ENCODE results near the gene IL7R. TPM values are rescaled to one million over a fixed set of nuclear protein-coding genes. Genes with fewer than 3 reads are reported as not detected.

IL7R gene
- total RNA-seq, 1 donor from 2014 or later: 6.6 TPM

GRCh38 chr5:35823347-35824098 is 33.2 kb upstream of the IL7R start:
- intact Hi-C loops (cut with DNase I): no loop called here
- no peak for DNase-seq (ENCODE audit: low spot score in 2 of 2)
- no peaks in the 10 kb centered on the region for H3K4me1 ChIP-seq

GRCh38 chr5:35826056-35826455 is 30.6 kb upstream of the IL7R start:
- intact Hi-C loops (cut with DNase I): no loop called here
- no peak for DNase-seq (ENCODE audit: low spot score in 2 of 2)

More at GRCh38 chr5:35823347-35824098, 33.2 kb upstream of the IL7R start:
- H3K9me3 ChIP-seq: no peaks in the 10 kb centered on the region
- H3K27me3 ChIP-seq: no peaks in the 10 kb centered on the region
- no peak overlapping the region for H3K27ac ChIP-seq
- TF ChIP-seq CTCF (IDR thresholded peaks at IDR 0.05): no peak
- H3K4me3 ChIP-seq: no peak overlapping the region
- H3K36me3 ChIP-seq: no peaks in the 10 kb centered on the region

DNA sequence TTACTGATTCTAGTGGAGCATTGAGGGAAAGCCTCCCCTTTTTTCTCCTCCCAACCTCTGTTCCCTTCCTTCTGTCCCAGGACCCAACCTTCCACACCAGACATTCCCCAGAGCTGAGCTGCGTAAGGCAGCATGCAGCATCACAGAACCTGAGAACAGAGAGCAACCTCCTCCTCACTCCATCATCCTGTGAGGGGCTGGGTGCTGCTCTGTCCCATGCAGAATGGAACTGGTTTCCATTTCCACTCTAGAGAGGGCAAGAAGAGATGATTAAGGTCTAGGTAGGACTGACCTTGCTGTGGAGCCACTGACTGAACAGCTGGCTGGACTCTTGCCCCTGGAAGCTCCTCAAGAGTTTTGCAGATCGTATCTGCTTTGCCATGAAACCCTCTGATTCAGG is 30.1 kb upstream of the IL7R start:
- no peak for TF ChIP-seq CTCF (IDR thresholded peaks at IDR 0.05)
- intact Hi-C loops (cut with DNase I): no loop called here
- H3K27ac ChIP-seq: no peak overlapping the region

More at GRCh38 chr5:35826056-35826455, 30.6 kb upstream of the IL7R start:
- no peaks in the 10 kb centered on the region for H3K27me3 ChIP-seq
- no peak overlapping the region for H3K4me3 ChIP-seq
- no peaks in the 10 kb centered on the region for H3K4me1 ChIP-seq
- no peaks in the 10 kb centered on the region for H3K36me3 ChIP-seq
- no peak for TF ChIP-seq CTCF (IDR thresholded peaks at IDR 0.05)
- no peaks in the 10 kb centered on the region for H3K9me3 ChIP-seq
- H3K27ac ChIP-seq: no peak overlapping the region

GRCh38 chr5:35828082-35828598 is 28.6 kb upstream of the IL7R start:
- no peak for TF ChIP-seq CTCF (IDR thresholded peaks at IDR 0.05)
- intact Hi-C loops (cut with DNase I): no loop called here

More for the DNA sequence above, 30.1 kb upstream of the IL7R start:
- DNase-seq (ENCODE audit: low spot score in 2 of 2): no peak
- H3K4me1 ChIP-seq: no peaks in the 10 kb centered on the region
- H3K9me3 ChIP-seq: no peaks in the 10 kb centered on the region
- no peaks in the 10 kb centered on the region for H3K27me3 ChIP-seq
- H3K36me3 ChIP-seq: no peaks in the 10 kb centered on the region
- no peak overlapping the region for H3K4me3 ChIP-seq

DNA sequence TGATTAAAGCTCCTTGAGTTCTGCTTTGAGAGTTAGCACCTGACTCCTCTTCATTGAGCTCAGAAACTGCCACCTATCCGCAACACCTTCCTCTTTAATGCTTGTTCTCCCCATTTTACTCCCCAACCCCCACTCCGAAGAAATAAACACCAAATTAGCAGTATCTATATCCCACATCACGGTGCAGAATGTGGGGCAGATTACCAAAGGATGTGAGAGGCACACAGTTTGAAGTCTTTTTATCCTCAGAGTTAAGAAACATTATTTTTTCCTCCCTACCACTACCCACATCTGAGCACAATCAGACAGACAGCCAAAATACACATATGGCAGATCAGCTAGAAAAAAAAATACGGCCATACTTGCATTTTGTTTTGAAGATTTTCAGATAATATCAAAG is 26.1 kb upstream of the IL7R start:
- no peaks in the 10 kb centered on the region for H3K27me3 ChIP-seq
- no peaks in the 10 kb centered on the region for H3K36me3 ChIP-seq
- no peak for DNase-seq (ENCODE audit: low spot score in 2 of 2)
- no peak overlapping the region for H3K4me3 ChIP-seq
- no peak overlapping the region for H3K27ac ChIP-seq
- H3K9me3 ChIP-seq: no peaks in the 10 kb centered on the region
- intact Hi-C loops (cut with DNase I): no loop called here
- no peaks in the 10 kb centered on the region for H3K4me1 ChIP-seq
- TF ChIP-seq CTCF (IDR thresholded peaks at IDR 0.05): no peak

More at GRCh38 chr5:35828082-35828598, 28.6 kb upstream of the IL7R start:
- DNase-seq (ENCODE audit: low spot score in 2 of 2): no peak
- no peaks in the 10 kb centered on the region for H3K27me3 ChIP-seq
- H3K4me1 ChIP-seq: no peaks in the 10 kb centered on the region
- H3K36me3 ChIP-seq: no peaks in the 10 kb centered on the region
- H3K4me3 ChIP-seq: no peak overlapping the region
- no peak overlapping the region for H3K27ac ChIP-seq
- no peaks in the 10 kb centered on the region for H3K9me3 ChIP-seq
